Testis (tissue), 3 donors: Measurements from ENCODE around the gene ARHGAP26. TPM values are rescaled to one million over a fixed set of nuclear protein-coding genes. Genes with fewer than 3 reads are reported as not detected.

Experiments used
- DNase-seq: peaks from one replicate; pipeline ENCODE4 v3.0.0-alpha.2; 2019
- H3K27ac ChIP-seq, 2 donors: fragments of 200-600 bp; sonication (generic); one replicate each; pipeline ENCODE4 v1.5.1; 2019
- H3K27me3 ChIP-seq: fragments of 200-600 bp; sonication (generic); one replicate; pipeline ENCODE4 v1.5.1; 2019
- H3K36me3 ChIP-seq: fragments of 200-600 bp; sonication (generic); one replicate; pipeline ENCODE4 v1.5.1; 2017; ENCODE audit warnings: low read depth; ENCODE audit errors: missing control alignments
- H3K4me1 ChIP-seq: fragments of 200-600 bp; sonication (generic); one replicate; pipeline ENCODE4 v1.5.1; 2019
- H3K4me3 ChIP-seq, 2 donors: fragments of 200-600 bp; sonication (generic); one replicate each; pipeline ENCODE4 v1.5.1; 2017 to 2019
- H3K9me3 ChIP-seq: fragments of 200-600 bp; sonication (generic); one replicate; pipeline ENCODE4 v1.5.1; 2017
- POLR2A ChIP-seq: fragments of 450-650 bp; IDR thresholded peaks from one replicate; pipeline ENCODE4 v1.6.1; 2017; ENCODE audit warnings: antibody characterized with exemption, mild to moderate bottlenecking, moderate library complexity
- WGBS, 2 donors: methylation state at CpG; one replicate each; pipeline ENCODE4 v1.1.5; 2018; 5-methylcytosine and 5-hydroxymethylcytosine counted together
- intact Hi-C: fragments of 100-400 bp; cut with DNase I; formaldehyde crosslinking; loops from one replicate; pipeline ENCODE4 v1.15.1; 2023; ENCODE audit warnings: low total_unique reads
- polyA plus RNA-seq: library from polyadenylated mRNA; stranded (reverse); fragments of 350-450 nt; fragmentation: Illumina TruSeq; extraction: RNeasy Lipid Tissue Mini Kit (QIAGEN cat#74804); gene quantifications from one replicate; pipeline ENCODE4 v1.2.3, GENCODE V29; 2014; ENCODE audit warnings: low read depth, low replicate concordance; ENCODE audit not compliant: insufficient read depth
- total RNA-seq, 2 donors: library from RNA; depleted of rRNA; stranded (reverse); fragments of >200 nt; gene quantifications; one replicate each; pipeline ENCODE4 v1.2.3, GENCODE V29; 2016
- TF ChIP-seq, protein P1 (sequence below), 3 experiments: fragments of 450-650 bp in 2 of 3; fragments of 200-600 bp in 1 of 3; sonication (generic) in 1 of 3; IDR thresholded peaks; one replicate each; pipeline ENCODE4 v1.5.1; 2016 to 2019; ENCODE audit warnings: antibody characterized with exemption in 3 of 3, mild to moderate bottlenecking in 2 of 3, moderate library complexity in 1 of 3

ARHGAP26 gene
- total and polyA plus RNA-seq, 3 donors from 2014 or later = 33.8 to 98.7 (median 95.7) TPM

DNA sequence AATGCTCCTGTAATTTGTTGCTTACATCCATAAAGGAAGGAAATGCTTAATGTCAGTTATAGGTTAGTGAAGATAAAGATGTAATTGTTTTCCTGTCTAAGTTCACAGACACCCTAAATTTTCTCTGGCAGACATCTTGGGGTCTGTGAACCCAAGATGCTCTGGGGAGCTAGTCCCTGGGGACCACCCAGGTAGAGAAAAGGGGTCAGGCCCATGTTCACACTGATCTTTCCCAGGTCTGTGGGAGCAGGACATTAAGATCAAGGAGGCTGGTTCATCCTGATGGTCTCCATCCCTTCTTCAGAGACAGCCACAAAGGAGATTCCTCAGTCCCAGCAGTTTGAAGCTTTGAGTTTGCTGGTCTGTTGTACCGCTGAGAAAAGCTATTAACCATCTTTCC lies 267.5 kb downstream of the ARHGAP26 start:
- TF ChIP-seq, protein P1, sequence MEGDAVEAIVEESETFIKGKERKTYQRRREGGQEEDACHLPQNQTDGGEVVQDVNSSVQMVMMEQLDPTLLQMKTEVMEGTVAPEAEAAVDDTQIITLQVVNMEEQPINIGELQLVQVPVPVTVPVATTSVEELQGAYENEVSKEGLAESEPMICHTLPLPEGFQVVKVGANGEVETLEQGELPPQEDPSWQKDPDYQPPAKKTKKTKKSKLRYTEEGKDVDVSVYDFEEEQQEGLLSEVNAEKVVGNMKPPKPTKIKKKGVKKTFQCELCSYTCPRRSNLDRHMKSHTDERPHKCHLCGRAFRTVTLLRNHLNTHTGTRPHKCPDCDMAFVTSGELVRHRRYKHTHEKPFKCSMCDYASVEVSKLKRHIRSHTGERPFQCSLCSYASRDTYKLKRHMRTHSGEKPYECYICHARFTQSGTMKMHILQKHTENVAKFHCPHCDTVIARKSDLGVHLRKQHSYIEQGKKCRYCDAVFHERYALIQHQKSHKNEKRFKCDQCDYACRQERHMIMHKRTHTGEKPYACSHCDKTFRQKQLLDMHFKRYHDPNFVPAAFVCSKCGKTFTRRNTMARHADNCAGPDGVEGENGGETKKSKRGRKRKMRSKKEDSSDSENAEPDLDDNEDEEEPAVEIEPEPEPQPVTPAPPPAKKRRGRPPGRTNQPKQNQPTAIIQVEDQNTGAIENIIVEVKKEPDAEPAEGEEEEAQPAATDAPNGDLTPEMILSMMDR (IDR thresholded peaks at IDR 0.05) = no peak
- no peak for TF ChIP-seq POLR2A
- Histone ChIP-seq H3K27ac (no peak overlapping the region), H3K4me1 (no peaks in the 10 kb centered on the region), H3K36me3 (no peaks in the 10 kb centered on the region), H3K9me3 (no peaks in the 10 kb centered on the region), H3K4me3 (no peak overlapping the region), H3K27me3 (no peaks in the 10 kb centered on the region)
- no peak for DNase-seq
- WGBS, 2 donors = 85 to 94% methylated on average over 1 of the region's 1 CpG
- intact Hi-C loops = no loop called here

DNA sequence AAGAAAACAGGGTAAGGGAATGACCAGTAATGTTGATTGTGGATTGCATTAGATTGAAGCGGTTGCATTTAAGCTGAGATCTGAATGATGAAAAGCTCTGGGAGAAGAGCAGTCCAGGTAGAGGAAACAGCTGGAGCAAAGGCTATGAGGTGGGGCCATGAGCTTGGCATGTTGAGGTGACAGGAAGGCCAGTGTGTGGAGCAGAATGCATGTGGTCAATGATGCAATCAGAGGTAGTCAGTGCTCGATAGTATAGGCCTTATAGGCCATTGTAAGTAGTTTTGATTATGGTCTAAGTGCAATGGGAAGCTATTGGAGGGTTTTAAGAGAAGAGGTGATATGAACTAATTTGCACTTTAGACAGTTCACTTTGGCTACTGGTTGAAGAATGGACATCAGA lies 270.4 kb downstream of the ARHGAP26 start:
- intact Hi-C loops = no loop called here
- WGBS, 2 donors = 88 to 95% methylated on average over 2 of the region's 2 CpGs
- Histone ChIP-seq H3K4me3 (no peak overlapping the region), H3K4me1 (no peaks in the 10 kb centered on the region), H3K36me3 (no peaks in the 10 kb centered on the region), H3K27me3 (no peaks in the 10 kb centered on the region), H3K9me3 (no peaks in the 10 kb centered on the region), H3K27ac (no peak overlapping the region)
- no peak for TF ChIP-seq POLR2A
- TF ChIP-seq, protein P1 (IDR thresholded peaks at IDR 0.05) = no peak
- no peak for DNase-seq

DNA sequence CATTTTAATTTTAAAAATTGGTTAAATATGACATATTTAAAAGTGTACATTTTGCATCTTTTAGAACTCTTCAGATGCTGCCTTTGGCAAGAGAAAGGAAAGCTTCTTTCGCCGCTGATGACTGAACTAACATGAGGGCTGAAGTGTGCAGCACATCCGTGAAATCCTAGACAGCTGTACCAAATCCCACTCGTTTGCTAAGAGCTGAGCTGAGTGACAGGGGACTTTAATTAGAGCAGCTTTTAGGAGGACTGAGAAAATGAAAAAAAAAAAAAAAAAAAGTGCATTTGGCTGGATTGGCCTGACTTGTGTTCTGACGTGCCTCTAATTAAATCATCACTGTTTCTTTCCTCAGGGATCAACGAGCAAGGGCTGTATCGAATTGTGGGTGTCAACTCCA lies 271.3 kb downstream of the ARHGAP26 start:
- WGBS, 2 donors = 87% methylated on average over 7 of the region's 7 CpGs
- intact Hi-C loops = no loop called here
- Histone ChIP-seq H3K27ac (no peak overlapping the region), H3K4me1 (no peaks in the 10 kb centered on the region), H3K9me3 (no peaks in the 10 kb centered on the region), H3K36me3 (no peaks in the 10 kb centered on the region), H3K4me3 (no peak overlapping the region), H3K27me3 (no peaks in the 10 kb centered on the region)
- no peak for DNase-seq
- no peak for TF ChIP-seq POLR2A
- TF ChIP-seq, protein P1 (IDR thresholded peaks at IDR 0.05) = no peak

GRCh38 chr5:143041972-143042770 lies 272.0 kb downstream of the ARHGAP26 start:
- 86 to 91% methylated on average over 6 of the region's 6 CpGs for WGBS, 2 donors
- H3K27ac ChIP-seq = no peak overlapping the region
- DNase-seq = no peak
- H3K4me3 ChIP-seq = no peak overlapping the region
- no peaks in the 10 kb centered on the region for H3K27me3 ChIP-seq
- intact Hi-C loops = no loop called here
- TF ChIP-seq, protein P1 (IDR thresholded peaks at IDR 0.05) = no peak
- no peak for TF ChIP-seq POLR2A
- no peaks in the 10 kb centered on the region for H3K9me3 ChIP-seq
- H3K36me3 ChIP-seq = no peaks in the 10 kb centered on the region
- no peaks in the 10 kb centered on the region for H3K4me1 ChIP-seq

GRCh38 chr5:143044265-143044664 lies 274.1 kb downstream of the ARHGAP26 start:
- Histone ChIP-seq H3K4me3 (no peak overlapping the region), H3K27ac (no peak overlapping the region), H3K9me3 (no peaks in the 10 kb centered on the region), H3K4me1 (no peaks in the 10 kb centered on the region), H3K27me3 (no peaks in the 10 kb centered on the region), H3K36me3 (no peaks in the 10 kb centered on the region)
- 92 to 93% methylated on average over 4 of the region's 4 CpGs for WGBS, 2 donors
- intact Hi-C loops = no loop called here
- DNase-seq = no peak
- no peak for TF ChIP-seq POLR2A
- TF ChIP-seq, protein P1 (IDR thresholded peaks at IDR 0.05) = no peak
